ENCODE data around the gene KLK4.
"Not testable (repeated sequence)": the region's sequence is repeated elsewhere in the genome, so short reads cannot be mapped to it uniquely, and the experiment has no call there.

KLK4 gene

GRCh38 chr19:50916069-50916468 is 4.9 kb upstream of the KLK4 start:
- in situ Hi-C loops (cut with HindIII; ENCODE audit: low sequenced_read_pairs): no loop called here

- in situ Hi-C loops (cut with HindIII; ENCODE audit: low sequenced_read_pairs): no loop called here
Measured at GRCh38 chr19:50912727-50913716, 1.8 kb upstream of the KLK4 start.

GRCh38 chr19:50912102-50912599 is 956 bp upstream of the KLK4 start:
- in situ Hi-C loops (cut with HindIII; ENCODE audit: low sequenced_read_pairs): no loop called here

GRCh38 chr19:50910722-50911121 is 473 bp downstream of the KLK4 start:
- in situ Hi-C loops (cut with HindIII; ENCODE audit: low sequenced_read_pairs): no loop called here

- in situ Hi-C loops (cut with HindIII; ENCODE audit: low sequenced_read_pairs): no loop called here
Measured at GRCh38 chr19:50909240-50910070, 1.7 kb downstream of the KLK4 start.

- in situ Hi-C loops (cut with HindIII; ENCODE audit: low sequenced_read_pairs): no loop called here
Measured at GRCh38 chr19:50908336-50908735, 2.9 kb downstream of the KLK4 start.

GRCh38 chr19:50906217-50906616 is 5.0 kb downstream of the KLK4 start:
- in situ Hi-C loops (cut with HindIII; ENCODE audit: low sequenced_read_pairs): no loop called here

- in situ Hi-C loops (cut with HindIII; ENCODE audit: low sequenced_read_pairs): no loop called here
Measured at GRCh38 chr19:50902640-50903039, 8.6 kb downstream of the KLK4 start.

GRCh38 chr19:50899569-50899968 is 11.6 kb downstream of the KLK4 start:
- in situ Hi-C loops (cut with HindIII; ENCODE audit: low sequenced_read_pairs): no loop called here

- in situ Hi-C loops (cut with HindIII; ENCODE audit: low sequenced_read_pairs): no loop called here
Measured at GRCh38 chr19:50898018-50898417, 13.2 kb downstream of the KLK4 start.

GRCh38 chr19:50897612-50898011 is 13.6 kb downstream of the KLK4 start:
- in situ Hi-C loops (cut with HindIII; ENCODE audit: low sequenced_read_pairs): no loop called here

- in situ Hi-C loops (cut with HindIII; ENCODE audit: low sequenced_read_pairs): no loop called here
Measured at GRCh38 chr19:50897191-50897607, 14.0 kb downstream of the KLK4 start.

GRCh38 chr19:50896591-50897190 is 14.5 kb downstream of the KLK4 start:
- in situ Hi-C loops (cut with HindIII; ENCODE audit: low sequenced_read_pairs): no loop called here

GRCh38 chr19:50896089-50896590 is 15.1 kb downstream of the KLK4 start:
- in situ Hi-C loops (cut with HindIII; ENCODE audit: low sequenced_read_pairs): not testable (repeated sequence)

- in situ Hi-C loops (cut with HindIII; ENCODE audit: low sequenced_read_pairs): no loop called here
Measured at GRCh38 chr19:50894478-50895356, 16.5 kb downstream of the KLK4 start.

GRCh38 chr19:50893047-50893736 is 18.0 kb downstream of the KLK4 start:
- in situ Hi-C loops (cut with HindIII; ENCODE audit: low sequenced_read_pairs): no loop called here

- in situ Hi-C loops (cut with HindIII; ENCODE audit: low sequenced_read_pairs): no loop called here
Measured at GRCh38 chr19:50891253-50891625, 20.0 kb downstream of the KLK4 start.

GRCh38 chr19:50890422-50891252 is 20.6 kb downstream of the KLK4 start:
- in situ Hi-C loops (cut with HindIII; ENCODE audit: low sequenced_read_pairs): no loop called here

All from DLD1 (cell line).